Urothelium cell line (cell line): ENCODE results near the gene LAPTM4A.
"Not testable (repeated sequence)": the region's sequence is repeated elsewhere in the genome, so short reads cannot be mapped to it uniquely, and the experiment has no call there.

ENCODE experiments used
- DNase-seq: peaks from one replicate; pipeline ENCODE4 v3.0.0; 2011; ENCODE audit warnings: low spot score, mixed read lengths
- FAIRE-seq: peaks from 2 replicates; lab custom pipeline; 2011; peaks lifted over from hg19 to GRCh38; lab: Jason Lieb, UNC

Gene LAPTM4A

DNA sequence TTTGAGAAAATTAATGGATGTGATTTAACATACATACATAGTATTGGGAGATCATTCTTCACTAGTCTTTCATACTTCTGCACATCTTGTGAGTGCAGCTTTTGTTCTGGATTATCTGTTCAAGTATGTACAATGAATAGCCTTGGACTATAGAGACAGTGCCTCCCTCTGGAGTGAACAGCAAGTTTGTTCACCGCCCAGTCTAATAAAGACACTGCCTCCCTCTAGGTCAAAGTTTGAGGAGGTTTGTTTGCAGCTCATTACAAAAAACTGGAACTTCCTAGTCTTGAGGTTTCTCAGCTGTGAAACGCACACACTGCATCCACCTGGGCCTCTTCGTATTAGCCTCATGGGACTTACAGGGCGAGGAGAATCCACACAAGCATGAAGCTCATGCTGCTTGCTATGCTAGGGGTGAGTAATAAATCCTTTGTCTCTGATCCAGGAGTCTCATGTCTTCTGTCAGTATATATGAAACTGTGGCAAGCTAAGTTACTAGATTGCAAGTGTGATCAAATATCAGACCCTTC, 26.0 kb upstream of the LAPTM4A start:
- FAIRE-seq = no peak

DNA sequence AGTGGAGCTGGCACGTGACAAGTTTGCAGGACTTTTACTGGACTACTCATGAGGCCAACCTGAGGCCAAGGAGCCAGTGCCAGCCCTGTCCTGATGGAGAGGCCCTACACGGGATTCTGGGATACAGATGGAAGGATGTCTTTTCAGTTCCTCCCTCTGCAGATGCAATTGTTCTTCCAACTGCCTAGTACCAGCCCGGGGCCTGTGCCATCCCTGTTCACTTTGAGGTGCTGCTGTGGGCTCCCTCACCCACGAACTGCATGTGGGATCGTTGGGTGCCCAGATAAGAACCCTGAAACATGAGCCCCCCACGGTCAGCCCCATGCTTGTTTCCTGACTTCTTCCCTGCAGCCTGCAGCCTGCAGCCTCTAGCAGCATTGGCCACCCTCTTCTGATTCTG, 25.3 kb upstream of the LAPTM4A start:
- DNase-seq (no peak), FAIRE-seq (no peak)

More for the DNA sequence above, 26.0 kb upstream of the LAPTM4A start:
- no peak for DNase-seq

DNA sequence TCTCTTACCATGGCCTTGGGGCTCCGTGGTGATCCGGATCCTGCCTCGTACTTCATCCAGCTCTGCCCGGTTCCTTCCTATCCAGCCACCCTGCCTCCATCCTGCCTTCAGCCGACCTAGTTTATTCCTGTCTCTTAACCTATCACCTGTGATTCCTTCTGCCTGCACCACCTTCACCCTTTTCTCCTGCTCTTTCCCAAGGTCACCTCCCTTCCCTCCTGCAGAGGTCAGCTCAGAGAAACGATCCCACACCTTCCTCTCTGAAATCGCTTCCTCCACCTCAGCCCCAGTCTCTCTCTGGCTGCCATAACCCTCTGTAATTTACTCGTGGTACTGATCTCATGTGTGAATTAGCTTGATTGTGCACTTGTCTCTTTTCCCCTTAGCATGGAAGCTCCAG, 23.5 kb upstream of the LAPTM4A start:
- FAIRE-seq (no peak), DNase-seq (no peak)

DNA sequence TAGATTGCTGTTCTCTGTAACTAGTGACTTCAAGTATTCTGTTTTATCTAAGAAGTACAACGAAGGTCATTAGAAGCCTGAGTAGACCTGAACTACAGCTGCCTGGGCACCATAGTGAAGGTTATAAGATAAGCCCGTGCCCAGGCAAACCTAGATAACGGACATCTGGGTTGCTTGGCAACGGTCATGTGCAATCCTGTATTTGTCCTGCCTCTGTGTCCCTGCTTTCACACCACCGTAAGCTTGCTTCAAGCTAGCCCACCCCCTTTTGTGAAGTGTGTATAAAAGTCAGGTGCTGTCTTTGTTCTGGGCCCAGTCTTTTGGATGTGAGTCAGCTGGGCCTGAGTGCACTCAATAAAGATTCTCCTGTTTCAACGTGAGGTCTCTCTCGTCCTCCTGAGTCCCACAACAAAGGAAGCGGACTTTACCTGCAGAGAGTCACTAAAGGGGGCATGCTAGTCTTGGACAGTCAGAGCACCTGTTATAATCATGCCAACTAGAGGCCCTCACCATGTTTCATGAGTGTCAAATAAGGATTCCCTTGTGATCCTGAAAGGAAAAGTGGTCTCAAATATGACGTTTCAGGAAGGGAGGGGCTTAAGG, 22.7 kb upstream of the LAPTM4A start:
- not testable (repeated sequence) for DNase-seq, FAIRE-seq

DNA sequence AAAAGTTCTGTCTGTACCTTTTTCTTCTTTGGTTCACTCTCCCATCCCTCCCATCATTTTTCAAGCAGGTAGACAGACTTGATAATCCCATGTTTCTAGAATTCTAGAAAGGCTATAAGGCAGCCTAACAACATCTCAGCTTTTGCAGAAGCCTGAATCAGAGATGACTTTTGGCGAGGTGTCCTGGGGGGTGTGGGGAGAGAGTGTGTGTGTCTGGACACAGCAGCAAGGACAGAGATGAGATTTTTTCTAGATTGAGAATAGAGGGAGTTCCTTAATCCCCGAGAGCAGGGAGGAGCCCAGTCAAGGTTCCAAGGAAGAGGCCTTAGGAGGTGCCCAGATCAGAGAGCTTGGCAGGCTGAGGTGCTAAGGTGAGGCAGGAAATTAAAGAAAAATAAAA, 22.0 kb upstream of the LAPTM4A start:
- FAIRE-seq = no peak

DNA sequence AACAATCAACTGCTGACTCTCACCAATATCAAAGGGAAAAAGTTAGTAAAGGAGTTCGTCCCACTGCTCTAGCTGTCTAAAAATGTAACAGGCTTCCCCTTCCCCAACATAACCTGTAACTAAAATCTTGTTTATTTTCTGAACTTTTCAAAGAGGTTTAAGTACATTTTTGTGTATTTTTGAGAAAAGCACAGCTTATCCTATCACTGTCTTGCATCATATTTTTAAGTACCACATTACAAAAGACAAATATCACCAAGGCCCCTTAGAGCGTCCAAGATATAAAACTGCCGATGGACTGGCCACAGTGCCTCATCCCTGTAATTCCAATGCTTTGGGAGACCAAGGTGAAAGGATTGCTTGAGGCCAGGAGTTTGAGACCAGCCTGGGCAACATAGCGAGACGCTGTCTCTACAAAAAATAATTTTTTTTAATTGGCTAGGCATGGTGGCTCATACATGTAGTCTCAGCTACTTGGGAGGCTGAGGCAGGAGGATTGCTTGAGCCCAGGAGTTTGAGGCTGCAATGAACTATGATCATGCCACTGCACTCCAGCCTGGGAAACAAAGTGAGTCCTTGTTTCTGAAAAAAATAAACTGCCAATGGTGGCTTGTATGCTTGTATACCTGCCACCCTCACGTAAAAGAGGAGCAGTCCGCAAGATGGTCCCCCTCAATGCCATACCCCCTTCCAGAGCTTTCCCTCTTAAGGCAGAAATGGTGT, 21.2 kb upstream of the LAPTM4A start:
- FAIRE-seq (no peak), DNase-seq (no peak)

More for the DNA sequence above, 22.0 kb upstream of the LAPTM4A start:
- no peak for DNase-seq

DNA sequence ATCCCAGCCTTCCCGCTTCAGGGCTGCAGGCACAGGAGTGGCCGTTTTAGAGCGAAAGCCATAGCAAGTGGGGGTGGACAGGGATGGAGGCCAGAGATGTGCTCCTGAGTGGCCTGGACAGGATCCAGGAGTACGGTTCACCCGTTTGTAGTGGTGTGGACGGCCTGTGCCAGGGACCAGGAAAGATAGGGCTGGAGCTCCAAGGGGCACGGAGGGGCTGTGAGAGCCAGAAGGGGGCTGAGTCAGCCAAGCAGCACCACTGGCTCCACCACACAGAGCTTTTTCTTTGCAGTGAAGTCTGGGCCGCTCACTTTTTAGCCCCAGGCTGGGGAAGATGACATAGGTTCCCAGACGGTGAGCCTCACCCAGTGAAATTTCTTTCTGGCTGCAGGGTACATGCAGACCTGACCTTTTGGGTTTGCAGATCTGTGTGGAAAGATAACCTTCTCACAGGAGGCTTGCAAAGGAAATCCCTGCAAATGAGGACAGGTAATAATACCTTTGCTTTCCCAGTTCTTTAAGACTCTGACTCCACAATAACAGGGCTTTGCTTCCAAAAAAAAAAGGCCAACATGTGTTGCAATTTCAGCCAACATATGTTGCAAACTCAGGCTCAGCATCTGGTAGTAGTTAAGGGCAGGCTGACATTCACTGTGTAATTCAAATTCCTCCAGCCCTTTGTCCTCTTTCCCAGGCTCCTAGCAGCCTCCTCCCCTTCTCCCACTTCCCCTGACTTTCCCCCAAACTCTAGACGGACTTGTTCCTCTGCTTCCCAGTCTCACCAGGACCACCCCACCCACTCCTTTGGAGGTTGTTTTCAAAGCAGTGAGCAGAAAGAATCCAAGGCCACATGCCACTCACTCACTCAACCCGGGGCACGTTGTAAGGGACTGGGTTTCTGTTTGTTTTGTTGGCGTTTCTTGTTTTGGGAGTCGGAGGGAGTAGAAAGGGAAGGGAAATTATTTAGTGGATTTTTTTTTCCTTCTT, 20.3 kb upstream of the LAPTM4A start:
- DNase-seq = no peak
- FAIRE-seq = no peak

DNA sequence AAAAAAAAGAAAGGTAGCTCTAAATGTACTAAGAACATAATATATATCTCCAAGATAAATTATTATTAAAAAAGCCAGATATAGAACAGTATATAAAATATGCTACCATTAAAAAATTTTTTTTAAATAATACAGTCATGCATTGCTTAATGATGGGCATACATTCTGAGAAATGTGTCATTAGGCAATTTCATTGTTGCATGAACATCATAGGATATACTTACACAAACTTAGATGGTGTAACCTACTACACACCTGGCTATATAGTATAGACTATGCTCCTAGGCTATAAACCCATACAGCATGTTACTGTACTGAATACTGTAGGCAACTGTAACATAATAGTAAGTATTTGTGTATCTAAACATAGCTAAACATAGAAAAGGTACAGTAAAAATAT, 18.3 kb upstream of the LAPTM4A start:
- DNase-seq (no peak), FAIRE-seq (no peak)

DNA sequence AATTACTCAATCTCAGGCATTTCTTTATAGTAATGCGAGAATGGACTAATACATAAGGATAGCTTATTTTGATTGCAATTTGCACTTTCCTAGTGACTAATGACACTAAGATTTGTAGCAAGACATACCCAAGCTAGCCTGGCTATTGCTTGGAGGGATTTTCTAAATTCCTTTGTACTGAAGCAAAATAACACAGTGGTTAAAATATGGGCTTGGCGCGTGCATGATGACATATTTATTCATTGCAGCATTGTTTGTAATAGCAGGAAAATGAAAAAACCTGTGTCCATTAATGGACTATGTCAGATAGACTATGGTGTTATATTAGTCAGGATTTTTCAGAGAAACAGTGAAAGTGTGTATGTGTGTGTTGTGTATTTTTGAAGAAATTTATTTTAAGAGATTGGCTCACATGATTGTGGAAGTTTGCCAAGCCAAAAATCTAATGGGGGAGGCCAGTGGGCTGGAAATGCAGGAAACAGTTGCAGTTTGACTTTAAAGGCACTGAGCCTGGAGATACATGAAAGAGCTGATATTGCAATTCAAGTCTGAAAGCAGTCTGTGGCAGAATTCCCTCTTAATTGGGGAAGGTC, 16.7 kb upstream of the LAPTM4A start:
- FAIRE-seq (no peak), DNase-seq (peak; percentile 55)

DNA sequence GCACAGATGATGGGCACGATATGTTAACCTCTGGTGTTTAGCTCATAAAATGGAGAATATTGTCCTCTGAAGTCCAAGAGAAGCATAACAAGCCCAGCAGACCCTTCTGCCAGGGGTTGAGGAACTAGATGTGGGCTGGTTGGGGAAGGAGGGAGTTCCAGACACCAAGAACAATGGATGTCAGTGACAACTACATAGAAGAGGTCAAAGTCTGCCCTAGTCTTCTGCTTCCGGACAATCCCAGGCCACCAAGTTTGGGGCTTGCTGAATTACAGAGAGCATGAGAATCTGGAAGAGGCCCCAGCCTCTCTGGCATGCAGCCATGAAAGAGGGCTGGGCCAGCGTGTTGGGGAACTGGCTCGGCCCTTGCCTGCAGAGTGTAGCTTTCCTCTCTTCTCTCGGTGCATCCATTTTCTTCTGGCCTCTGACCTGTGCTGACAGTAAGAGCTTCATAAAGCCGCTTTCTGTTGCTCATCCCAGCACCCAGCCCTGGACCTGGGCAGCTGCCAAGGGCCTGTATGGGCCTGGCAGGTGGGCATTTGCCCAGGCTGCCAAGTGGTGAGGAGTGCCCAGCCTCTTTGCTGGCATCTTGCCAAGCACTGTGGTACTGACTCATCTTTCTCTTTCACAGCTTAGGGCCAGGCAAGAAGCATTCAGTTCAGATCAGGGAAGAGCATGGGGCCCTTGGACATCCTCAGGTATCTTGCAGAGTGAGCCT, 14.6 kb upstream of the LAPTM4A start:
- DNase-seq (peak; percentile 92), FAIRE-seq (peak; percentile 44)

DNA sequence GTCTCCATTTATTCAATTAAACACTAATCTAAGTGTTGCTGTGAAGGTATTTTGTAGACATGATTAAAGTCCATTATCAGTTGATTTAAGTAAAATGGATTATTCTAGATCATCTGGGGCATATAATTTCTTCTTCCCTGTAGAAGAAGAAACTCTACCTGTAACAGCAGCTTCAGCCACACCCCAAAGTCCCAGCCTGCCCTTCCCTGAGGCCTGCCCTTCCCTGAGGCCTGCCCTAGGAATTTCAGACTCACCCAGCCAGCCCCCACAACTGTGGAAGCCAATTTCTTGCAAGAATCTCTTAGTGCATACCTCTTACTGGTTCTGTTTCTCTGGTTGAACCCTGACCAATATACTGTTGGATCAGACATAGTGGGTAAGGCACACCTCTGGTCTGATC, 13.4 kb upstream of the LAPTM4A start:
- DNase-seq (no peak), FAIRE-seq (no peak)

DNA sequence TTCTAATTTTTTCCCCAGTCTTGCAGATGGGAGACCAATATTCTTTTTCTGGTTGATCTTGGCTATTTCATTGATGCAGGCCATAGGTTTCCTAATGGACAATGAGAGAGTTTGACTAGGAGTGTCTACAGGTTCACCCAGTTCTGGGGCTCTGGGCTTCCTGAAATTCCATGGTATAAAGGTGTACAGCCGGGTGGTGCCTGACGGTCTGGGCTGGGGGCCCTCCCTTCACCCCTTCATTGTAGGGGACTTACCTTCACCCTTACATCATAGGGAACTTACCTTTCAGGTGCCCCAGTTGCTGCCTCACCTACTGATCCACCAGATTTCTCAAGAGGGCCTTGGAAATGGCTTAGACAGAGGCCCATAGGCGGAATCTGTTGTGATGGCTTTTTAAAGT, 13.0 kb upstream of the LAPTM4A start:
- DNase-seq (no peak), FAIRE-seq (no peak)

DNA sequence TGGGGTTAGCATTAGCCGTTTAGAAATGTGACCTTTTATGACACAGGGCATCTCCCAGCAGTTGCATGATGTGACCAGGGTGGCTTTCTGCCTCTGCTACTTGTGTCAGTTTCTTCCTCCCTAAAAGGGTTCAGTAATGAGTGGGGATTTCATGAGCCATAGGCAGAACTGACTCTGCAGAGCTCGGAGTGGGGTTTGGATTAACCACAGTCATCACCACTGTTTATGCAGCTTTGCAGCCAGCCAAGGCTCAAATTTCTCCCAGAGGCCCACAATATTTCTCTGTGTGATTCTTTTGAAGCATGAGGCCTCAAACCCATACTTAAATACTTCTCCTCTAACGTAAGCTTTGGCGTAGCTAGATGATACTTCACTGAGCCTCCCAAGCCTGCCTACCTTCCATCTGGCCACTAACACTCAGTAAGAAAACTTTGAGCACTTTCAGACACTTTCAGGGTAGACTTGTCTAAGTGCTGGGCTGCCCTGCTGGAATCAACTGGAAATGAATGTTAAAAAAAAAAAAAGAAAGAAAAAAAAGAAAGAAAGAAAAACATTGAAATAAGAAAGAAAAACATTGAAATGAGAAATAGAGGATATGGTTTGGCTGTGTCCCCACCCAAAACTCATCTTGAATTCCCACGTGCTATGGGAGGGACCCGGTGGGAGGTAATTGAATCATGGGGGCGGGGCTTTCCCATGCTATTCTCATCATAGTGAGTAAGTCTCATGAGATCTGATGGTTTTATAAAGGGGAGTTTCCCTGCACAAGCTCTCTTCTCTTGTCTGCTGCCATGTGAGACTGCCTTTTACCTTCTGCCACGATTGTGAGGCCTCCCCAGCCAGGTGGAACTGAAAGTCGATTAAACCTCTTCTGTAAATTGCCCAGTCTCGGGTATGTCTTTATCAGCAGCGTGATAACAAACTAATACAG, 11.5 kb upstream of the LAPTM4A start:
- no peak for DNase-seq
- FAIRE-seq = no peak

DNA sequence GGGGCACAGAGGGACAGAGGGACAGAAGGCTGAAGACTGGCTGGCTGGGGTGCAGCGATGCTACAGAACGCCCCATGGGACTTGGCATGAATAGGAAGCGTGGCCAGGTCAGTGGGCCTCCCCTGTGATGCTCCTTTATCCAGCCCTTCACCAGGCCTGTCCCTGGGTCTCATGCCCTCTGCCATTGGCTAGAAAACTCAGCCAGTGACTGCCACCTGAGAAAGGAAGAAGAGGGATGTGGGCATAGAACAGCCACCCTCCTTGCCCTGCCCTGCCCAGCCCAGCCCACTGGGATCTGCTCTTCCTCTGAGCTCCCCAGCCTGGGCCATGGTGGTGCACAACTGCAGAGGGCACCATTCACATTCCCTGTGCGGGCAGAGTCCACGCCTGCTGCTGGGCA, 10.5 kb upstream of the LAPTM4A start:
- FAIRE-seq (no peak), DNase-seq (no peak)

DNA sequence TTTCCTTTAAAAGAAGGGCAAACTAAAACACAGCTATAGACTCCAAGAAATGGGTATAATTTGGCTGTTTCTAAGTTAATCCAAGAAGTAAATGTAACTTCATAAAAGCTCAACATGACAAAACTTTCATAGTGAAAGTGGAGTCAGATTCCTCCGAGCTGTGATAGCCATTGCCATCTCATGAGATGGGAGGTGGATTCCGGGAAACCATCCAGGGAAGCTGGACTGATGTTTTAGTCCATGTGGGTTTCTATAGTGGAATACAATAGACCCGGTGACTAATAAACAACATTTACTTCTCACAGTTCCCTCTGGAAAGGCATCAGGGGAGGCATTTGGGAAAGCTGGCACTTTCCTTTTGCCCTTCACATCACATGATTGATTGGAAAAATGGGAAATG, 10.0 kb upstream of the LAPTM4A start:
- FAIRE-seq (no peak), DNase-seq (no peak)

DNA sequence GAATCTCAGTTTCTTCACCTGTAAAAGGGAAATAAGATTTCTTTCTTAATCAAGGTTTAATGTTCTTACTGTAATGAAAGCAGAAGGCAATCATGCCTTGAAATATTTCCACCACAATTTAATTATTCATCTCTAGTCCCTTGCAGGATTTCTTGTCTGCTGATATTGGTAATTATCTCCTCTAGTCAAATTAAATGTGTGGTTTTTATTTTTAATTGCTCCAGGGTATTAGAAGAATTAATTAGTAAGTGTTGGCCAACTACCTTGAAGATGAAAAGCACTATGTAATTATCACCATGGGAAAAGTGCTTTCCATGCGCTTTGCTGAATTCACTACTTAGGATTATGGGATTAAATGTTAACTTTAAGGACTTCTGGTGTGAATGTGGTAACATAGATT, 8.7 kb upstream of the LAPTM4A start:
- no peak for FAIRE-seq
- DNase-seq = no peak

DNA sequence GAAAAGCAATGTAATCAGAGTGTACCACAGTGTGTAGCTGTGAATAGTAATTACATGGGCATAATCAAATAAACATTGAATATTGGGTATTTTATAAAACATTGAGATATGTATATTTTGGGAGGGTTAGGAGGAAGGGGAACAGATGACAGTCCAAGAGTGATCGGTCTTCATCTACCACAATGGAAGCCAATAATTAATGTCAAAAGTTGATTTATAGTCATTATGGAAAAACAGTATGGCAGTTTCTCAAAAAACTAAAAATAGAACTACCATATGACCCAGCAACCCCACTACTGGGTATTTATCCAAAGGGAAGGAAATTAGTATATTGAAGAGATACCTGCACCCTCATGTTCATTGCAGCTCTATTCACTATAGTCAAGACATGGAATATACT, 5.8 kb upstream of the LAPTM4A start:
- DNase-seq = no peak
- no peak for FAIRE-seq

DNA sequence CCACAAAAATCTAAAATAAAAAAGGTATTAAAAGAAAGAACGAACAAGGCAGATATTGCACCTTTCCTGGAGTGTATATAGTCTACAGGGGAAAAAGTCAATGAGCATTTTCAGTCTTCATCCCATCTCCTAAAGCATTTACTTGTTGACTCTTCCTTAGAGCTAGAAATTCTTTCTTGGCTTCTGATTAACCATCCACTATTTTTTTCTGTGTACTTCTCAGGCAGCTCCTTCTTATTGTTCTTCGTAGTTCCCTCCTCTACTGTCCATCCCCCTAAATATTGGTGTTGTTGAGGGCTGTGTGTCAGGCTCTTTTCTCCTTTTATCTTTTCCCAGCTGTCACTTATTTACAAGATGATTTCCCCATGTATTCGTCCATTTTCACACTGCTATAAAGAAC, 3.5 kb upstream of the LAPTM4A start:
- FAIRE-seq = no peak
- no peak for DNase-seq

DNA sequence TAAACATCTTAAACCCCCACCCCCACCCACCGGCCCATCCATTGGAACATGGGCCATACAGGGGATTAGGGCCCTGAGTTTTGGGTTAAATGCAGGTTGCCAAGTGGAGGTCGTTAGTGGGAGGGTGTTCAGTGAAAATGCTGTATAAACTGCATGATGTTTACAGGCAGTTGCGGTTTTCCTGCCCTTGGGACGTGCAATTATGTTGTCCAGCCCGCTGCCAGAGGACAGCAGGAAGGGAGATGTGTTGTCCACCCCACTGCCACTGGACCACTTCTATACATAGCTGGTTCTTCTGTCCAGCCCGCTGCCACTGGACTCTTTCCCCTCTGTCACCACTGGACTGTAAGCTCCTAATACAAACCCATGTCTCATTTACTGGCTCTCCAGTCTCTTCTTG, 2.7 kb upstream of the LAPTM4A start:
- DNase-seq (no peak), FAIRE-seq (no peak)
